ENCODE data around the gene NAB2.
"Not testable (repeated sequence)": the region's sequence is repeated elsewhere in the genome, so short reads cannot be mapped to it uniquely, and the experiment has no call there.

NAB2 gene

GRCh38 chr12:57112492-57113294, 23.8 kb downstream of the NAB2 start:
- no peak for DNase-seq (ENCODE audit: low read depth)

GRCh38 chr12:57116580-57117281, 27.8 kb downstream of the NAB2 start:
- no peak for DNase-seq (ENCODE audit: low read depth)

DNA sequence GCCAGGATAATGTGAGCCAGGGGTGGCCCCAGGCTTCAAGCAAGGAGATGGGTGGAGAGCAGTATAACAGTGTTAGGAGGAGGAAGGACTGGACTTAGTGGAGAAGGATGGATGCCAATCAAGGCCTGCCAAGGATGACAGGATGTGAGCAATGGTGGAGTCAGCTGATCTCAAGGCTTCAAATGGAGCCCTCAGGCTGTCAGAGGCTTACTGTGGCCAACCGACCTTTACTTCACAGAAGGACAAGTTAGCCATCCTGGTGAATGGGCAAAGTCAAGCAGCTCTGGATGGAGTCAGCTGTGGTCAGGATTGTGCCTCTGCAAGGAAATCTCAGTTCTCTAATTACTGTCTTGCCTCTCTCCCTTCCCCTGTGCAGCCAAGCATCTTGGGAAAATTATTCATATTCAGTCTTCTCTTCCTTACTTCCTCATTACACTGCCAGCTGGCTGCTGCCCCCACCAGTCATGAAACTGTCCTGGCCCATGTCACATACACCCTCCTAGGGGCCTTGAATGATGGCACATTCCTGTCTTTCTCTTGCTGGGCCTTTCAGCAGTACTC, 29.9 kb downstream of the NAB2 start:
- no peak for DNase-seq (ENCODE audit: low read depth)

DNA sequence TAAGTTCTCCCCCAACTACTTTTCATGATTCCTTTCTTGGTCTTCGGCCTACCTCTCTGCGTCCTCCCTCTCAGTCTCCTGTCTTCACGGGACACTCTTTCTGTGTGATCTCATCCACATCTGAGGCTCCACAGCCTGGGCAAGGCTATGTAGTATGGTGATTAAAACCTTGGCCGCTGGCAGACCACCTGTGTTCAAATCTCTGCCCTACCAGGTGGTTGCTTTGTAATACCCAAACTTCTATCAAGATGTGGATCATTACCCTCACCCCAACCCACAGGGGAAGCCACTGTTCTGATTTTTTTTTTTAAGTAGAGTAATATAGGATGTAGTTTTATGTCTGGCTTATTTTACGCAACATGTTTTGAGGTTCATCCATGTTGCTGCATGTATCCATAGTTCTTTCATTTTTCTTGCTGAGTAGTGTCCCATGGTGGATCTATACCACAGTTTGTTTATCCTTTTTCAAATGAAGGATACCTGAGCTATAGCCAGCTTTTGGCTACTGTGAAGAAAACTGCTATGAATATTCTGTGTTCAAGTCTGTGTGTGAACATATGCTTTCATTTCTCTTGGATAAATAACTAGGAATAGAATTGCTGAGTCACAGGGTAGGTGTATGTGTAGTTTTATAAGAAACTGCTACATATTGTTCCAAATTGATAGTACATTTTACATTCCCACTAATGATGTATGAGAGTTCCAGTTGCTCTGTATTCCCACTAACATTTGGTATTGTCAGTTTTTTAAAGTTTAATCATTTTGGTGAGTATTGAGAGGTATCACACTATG, 30.6 kb downstream of the NAB2 start:
- no peak for DNase-seq (ENCODE audit: low read depth)

DNA sequence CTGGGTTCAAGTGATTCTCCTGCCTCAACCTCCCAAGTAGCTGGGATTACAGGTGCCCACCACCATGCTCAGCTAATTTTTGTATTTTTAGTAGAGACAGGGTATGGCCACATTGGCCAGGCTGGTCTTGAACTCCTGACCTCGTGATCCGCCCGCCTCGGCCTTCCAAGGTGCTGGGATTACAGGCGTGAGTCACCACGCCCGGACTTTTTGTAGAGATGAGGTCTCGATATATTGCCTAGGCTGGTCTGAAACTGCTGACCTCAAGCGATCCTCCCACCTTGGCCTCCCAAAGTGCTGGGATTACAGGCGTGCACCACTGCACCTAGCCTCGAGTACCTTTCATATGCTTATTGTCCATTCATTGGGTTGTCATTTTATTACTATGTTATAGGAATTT, 31.8 kb downstream of the NAB2 start:
- not testable (repeated sequence) for DNase-seq (ENCODE audit: low read depth)

GRCh38 chr12:57123813-57124212, 34.9 kb downstream of the NAB2 start:
- DNase-seq (ENCODE audit: low read depth), result no peak

GRCh38 chr12:57124261-57124877, 35.5 kb downstream of the NAB2 start:
- DNase-seq (ENCODE audit: low read depth), result peak; percentile 66

DNA sequence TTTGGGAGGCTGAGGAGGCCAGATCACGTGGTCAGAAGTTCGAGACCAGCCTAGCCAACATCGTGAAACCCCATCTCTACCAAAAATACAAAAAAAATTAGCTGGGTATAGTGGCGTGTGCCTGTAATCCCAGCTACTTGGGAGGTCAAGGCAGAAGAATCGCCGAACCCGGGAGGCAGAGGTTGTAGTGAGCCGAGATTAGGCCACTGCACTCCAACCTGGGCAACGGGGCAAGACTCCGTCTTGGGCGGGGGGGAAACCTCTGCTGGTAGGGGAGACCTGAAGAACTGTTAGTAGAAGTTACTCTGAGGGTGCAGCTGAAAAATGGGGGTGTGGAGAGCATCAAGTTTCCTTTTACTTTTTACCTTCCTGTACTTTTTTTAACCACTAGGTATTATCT, 37.1 kb downstream of the NAB2 start:
- DNase-seq (ENCODE audit: low read depth), result no peak

GRCh38 chr12:57126561-57126960, 37.6 kb downstream of the NAB2 start:
- DNase-seq (ENCODE audit: low read depth), result no peak

- peak; percentile 69 for DNase-seq (ENCODE audit: low read depth)
Observed at GRCh38 chr12:57127101-57127725, 38.3 kb downstream of the NAB2 start.

DNA sequence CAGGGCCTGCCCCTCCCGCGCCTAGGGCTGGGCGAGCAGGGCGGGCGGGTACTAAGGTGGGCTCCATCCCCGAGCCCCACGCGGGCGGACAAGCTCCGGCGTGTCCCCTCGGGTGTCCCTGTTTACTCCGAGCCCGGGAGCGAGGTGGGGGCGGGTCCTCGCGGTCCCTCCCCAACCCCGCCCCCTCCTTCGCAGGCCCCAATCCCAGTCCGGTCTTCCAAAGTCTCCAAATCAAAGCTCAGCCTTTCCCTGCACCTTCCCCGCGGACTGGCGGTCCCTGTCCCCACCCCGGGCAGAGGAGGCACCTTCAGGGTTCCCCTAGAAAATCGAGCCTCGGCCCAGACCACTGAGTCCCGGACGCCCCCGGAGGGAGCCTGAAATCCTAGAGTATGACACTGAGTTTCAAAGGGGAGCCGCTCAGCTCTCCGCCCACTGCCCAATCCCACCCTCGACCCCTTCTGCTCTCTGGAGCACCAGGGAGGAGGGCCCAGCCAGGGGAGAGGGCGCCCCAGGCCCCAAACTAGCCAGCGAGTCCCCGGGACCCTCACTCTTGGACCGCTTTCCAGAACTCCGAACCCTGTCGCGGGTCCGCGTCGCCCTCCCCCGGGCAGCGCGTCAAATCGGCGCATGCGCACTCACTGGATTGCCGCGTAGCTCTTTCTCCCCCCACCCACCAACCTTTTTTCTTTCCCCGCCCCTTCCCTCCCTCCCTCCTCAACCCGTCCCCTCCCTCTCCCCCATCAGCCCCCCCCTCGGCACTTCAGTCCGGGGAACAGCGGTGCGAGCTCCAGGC, 39.0 kb downstream of the NAB2 start, which contains the start of gene LRP1:
Gene LRP1 (plus strand): TSS at position 758 of the 793 bp plus-strand sequence. CDS start 482 bp downstream, outside the sequence.
- DNase-seq (ENCODE audit: low read depth), result peak; percentile 77

GRCh38 chr12:57128519-57129247, 39.8 kb downstream of the NAB2 start:
- DNase-seq (ENCODE audit: low read depth), result no peak

DNA sequence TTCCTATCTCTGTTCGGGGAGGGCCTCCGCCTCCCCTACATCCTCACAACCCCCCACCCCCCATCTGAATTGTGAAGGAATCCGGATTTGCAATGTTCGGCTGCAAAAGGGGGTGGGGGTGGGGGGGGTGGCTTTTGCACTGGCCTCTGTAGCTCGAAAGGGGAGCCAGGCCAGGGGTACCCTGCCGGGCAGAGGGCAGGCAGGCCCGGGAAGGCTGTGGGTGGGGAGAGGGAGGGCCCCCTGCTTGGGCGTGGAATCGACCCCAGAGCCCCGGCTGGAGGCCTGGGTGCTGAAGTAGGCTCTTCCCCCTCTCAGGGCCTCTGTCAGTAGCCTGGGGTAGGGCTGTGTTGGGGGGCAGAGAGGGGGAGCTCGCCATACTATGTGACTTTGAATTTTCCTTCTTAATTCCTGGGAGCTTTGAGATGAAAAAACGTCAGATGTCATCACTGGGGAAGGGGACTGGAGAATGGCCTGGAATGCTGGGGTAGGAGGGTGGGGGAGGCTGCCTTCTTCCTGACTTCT, 40.5 kb downstream of the NAB2 start:
- DNase-seq (ENCODE audit: low read depth), result no peak

- DNase-seq (ENCODE audit: low read depth), result no peak
Observed at GRCh38 chr12:57129889-57130288, 41.0 kb downstream of the NAB2 start.

DNA sequence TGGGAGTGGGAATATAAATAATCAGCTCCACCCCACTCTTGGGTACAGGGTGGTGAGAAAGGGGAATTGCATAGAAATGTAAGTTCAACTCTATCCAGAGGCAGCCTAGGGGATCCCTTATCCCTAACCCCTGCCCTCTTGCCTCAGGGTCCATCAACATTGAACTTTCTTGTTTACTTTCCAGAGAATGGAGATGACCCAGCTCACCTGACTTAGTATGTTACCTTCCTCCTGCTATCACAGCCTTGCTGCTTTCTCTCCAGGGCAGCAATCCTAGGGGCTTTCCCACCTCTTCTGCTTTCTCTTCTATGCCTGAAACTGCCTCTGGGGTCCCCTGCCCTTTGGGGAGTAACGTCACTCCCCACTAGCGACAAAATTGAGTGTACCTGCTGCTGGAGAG, 42.0 kb downstream of the NAB2 start:
- DNase-seq (ENCODE audit: low read depth), result no peak

DNA sequence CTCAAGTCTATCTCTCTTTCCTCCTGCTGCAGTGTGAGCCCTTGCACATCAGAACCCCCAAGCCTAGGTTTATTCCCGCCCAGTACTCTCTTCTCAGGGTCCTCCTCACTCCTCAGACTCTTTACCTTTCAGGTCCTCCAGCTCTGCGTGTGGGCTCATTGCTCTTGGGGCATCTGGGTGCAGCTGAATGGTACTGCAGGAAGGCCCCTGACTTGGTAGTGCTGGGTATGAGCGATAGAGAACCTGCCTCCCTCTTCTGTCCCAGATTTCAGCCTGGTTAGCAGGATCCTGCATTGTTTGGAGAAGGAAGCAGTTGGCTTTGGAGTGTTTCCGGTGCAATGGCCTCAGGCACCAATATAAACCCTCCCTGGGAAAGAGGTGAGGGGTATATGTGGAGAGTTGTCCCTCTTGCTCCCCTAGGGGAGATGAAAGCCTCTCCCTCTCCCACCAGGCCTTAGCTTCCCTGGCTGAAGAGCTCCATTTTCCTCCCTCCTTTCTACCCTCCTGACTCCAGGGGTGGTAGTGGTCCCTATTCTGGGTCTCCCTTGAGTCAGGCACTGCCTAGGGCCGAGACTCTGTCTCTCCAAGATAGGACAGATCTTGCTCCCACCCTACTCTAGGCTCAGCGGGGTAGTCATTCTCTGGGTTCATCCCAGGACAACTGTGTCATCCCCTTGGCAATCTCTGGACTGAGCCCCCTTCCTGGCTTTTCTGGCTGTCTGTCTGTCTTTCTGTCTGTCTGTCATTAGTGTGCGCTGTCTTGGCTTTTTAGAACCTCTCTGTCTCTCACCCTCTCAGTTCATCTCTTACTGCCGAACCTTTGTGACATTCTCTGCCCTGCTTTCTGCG, 43.2 kb downstream of the NAB2 start:
- DNase-seq (ENCODE audit: low read depth), result no peak

DNA sequence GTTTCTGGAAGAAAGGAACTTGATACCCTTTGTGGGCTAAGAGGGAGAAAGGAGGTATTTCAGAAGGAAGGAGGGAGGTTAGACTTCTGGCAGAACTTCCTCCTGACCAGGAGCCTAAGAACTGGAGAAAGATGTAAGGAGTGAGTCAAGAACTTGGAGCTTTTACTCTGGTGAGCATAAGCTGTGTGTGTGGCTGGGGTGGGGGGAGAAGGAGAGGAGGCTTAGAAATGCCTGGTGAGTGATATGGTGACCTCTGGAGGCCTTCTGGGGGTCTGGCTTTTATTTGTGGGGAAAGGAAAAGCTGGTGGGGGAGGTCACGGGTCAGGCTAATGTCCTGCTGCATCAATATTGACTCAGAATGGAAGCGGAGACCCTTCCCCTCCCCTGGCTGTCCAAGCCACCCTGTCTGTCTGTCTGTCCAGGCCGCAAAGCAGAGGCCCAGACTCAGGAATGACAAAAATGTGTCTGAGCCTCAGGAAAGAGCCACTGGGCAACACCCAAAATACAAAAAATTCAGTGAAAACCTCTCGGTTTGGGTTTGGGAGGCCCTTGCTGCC, 44.2 kb downstream of the NAB2 start:
- no peak for DNase-seq (ENCODE audit: low read depth)

- DNase-seq (ENCODE audit: low read depth), result no peak
Observed at GRCh38 chr12:57133916-57134315, 45.0 kb downstream of the NAB2 start.

Data from stimulated activated CD4-positive, alpha-beta T cell treated with anti-CD3 and anti-CD28 coated beads, Interleukin-2, amount 100 ng/mL, for 4 hours (primary cell).